GM18520 (cell line): ENCODE data around the gene WDR45B.

Source experiments
- ATAC-seq: cut with Tn5 transposase; IDR thresholded peaks from one replicate; pipeline ENCODE4 v1.9.1; 2021; ENCODE audit not compliant: unreplicated experiment

Gene WDR45B

DNA sequence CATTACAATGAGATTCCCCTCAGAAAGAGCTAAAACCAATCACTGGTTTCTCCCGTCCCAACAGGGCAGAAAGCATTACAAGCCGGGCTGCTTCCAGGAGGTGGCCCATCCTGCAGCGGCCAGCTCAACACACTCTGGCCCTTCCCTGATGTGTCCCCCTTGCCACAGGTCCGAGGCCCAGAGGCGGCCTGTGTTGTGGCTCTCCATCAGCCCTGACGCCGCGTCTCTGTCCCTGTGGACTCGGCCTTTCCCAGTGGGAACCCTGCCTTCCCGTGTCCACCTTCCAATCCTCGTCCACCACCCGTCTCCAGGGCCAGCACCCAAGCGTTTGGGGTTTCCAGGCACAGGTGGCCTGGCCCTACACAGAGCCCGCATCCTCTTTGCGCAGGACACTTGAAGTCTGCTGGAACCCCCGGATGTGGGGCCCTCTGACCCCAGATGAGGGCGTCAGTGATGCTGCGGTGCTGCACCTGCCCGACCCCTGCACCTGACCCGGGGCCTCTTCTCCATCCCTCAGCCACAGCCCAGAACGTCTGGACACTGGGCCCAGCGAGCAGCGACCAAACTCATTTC is 29.2 kb upstream of the WDR45B start:
- ATAC-seq = no peak

DNA sequence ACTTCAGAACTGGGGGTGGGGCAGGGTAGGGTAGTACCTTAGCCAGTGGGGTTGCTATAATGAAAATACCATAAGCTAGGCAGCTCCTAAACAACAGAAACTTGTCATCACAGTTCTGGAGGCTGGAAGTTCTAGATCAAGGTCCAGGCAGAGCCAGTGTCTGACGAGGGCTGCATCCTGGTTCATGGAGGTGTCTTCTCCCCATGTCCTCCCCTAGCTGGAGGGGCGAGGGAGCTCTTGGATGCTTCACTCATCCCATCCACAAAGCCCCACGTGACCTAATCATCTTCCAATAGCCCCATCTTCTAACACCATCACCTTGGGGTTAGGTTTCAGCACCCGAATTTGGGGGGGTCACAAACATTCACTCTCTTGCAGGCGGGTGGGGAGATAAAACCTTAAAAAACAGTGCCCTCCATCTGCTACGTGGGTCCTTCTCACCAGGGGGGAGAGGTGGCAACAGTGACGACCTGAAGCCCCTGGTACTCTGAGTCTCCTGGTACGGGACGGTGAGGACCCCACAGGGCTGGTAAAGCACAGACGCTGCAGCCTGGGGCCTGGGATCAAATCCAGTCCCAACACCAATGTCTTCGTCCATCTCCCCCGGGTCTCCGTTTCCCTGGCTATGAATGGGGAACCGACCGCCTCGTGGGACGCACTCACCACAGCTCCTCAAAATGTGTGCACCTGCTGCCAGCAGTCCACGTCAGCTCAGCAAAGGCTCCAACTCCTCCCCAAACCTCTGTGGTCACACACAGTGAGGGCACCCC is 27.4 kb upstream of the WDR45B start:
- no peak for ATAC-seq

DNA sequence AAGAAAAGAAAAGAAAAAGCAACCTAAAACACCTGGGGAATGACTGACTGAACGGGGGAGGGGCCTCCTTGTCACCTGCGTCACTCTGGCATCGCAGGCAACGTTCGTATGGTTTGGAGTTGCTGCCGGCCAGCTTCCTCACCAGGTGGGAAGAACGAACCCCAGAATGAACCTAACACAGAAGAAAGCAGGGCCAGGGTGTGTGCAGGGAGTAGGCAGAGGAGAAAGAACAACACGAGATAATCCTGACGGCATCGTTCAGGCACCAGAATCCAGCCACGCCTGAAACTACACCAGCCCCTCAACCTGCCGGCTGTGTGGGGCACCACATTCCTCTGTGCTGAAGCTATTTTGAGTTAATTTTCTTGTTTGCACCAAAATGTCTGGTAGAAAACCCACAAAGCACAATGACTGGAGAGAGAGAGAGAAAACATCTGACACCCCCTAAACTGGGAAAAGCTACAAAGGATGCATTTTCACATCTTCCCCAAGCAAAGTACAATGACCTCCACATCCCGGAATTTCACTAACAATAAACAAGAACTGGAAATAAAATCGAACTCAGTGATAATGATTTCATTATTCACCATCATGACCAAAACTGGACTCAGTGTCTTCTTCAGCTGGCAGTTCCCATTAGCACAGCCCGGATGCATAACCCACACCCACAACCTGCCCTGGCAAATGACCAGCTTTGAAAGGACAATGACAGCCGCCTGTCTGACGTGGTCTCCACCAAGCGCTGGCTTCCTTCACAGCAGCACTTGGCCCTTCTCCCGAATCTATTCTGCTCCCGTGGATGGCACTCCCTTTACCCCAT is 26.6 kb upstream of the WDR45B start:
- no peak for ATAC-seq

DNA sequence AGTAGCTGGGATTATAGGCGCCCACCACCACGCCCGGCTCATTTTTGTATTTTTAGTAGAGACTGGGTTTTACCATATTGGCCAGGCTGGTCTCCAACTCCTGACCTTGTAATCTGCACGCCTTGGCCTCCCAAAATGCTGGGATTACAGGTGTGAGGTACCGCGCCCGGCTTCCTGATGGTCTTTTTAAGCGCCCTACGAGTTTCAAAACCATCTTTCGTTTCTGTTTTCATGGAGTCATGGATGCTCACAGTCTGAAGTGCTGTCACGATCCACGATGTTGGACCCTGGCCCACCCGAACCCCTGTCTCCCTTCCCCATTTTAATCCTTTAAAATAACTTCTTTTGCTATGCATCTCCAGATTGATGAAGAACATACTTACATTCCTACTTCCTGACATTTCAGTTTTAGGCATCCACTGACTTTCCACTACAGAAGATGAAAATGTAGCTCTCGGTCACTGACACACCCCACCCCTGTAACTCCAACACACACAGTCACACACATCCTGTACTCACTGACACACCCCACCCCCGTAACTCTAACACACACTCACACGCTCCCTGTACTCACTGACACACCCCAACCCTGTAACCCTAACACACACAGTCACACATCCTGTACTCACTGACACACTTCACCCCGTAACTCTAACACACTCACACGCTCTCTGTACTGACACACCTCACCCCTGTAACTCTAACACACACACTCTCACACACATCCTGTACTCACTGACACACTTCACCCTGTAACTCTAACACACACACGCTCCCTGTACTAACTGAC is 22.6 kb upstream of the WDR45B start:
- ATAC-seq = no peak

DNA sequence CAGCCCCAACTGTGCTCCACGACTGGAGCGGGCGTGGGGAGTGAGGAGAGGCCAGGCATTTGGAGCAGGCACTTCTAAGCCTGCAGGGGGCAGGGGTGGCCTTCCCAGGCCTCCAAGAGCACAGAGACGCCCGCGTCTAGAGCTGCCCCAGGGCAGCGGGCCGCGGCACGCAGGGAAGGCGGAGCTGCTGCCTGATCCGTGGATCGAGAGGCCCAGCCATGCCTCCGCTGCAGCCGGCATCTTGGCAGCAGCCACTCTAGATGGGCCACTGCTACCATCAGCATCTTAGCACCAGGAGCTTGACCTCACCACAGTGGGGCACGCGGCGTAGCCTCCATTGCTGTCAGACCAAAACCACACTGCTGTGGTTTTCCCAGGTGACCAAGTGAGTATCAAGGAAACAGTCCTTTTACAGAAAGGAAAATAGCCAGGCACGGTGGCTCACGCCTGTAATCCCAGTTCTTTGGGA is 20.4 kb upstream of the WDR45B start:
- ATAC-seq = no peak

DNA sequence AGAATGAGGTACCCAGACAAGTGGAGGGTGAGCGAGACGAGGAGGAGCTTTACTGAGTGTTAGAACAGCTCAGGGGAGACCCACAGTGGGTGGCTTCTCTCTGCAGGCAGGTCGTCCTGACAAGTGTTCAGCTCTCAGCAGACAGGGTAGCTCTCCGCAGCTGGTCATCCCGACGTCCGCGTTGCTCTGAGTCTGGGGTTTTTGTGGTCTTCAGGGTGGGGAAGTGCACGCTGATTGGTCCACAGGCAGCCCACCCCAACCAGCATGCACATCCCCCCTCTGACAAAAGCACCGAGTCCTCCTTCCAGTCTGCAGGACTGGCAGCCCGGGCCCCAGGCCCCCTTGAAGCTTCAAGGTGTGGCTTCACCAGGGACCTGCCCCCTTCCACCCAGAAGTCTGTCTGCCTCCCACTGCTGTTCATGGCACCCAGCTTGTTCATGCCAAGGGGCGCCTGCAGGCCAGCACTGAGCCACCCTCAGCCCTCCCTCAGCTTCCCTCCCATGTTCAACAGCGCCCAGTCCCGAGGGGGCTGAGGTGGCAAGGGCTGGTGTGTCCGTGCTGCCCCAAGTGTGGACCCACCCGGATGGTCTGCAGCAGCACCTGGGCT is 19.9 kb upstream of the WDR45B start:
- ATAC-seq = no peak

DNA sequence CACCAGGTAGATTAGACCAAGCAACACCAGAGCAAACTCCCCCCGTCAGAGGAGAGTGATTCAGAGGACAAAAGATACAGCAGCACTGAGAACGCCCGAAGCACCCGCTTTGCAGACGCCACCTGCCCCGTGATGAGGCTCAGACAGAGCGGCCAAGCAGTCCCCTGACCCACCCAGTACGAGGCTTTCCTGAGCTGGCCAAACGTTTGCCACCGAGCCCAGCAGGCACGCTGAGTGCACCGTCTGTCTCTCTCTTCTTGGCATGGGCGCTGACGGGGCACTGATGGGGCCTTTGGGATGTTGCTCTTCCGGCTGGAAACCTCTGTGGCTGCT is 19.4 kb upstream of the WDR45B start:
- ATAC-seq = no peak

DNA sequence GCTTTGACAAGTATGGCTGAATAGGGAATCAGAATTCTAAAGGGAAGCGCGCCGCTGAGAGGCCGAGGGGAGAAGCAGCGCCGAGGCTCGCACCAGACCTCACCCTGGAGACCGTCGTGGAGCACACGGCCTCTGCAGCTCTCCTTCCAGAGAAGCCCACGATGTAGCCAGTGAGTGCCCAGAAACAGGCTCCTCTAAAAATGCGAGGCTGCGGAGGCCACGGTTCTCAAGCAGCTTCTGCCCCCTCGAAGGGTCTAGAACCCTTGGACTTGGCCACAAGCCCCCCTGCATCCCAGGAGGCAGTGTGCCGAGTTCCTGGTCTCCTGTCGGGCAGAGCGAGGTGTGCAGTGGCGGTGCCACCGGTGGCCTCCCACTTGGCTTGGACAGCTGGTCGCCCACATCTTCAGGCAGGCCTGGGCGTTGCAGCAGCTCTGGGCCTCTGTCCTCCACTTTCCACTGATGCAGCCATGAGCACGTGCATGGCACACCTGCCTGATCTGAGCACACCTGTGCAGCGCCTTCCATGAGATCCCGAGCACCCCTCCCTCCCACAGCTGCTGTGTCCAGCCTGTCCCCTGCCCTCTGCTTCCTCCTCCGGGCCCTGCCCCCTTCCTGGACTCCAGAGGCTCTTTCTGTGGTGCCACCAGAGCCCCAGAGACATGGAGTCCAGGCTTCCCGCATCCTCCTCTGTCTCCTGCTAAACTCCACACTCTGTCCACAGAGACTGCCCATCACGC is 18.9 kb upstream of the WDR45B start:
- no peak for ATAC-seq

DNA sequence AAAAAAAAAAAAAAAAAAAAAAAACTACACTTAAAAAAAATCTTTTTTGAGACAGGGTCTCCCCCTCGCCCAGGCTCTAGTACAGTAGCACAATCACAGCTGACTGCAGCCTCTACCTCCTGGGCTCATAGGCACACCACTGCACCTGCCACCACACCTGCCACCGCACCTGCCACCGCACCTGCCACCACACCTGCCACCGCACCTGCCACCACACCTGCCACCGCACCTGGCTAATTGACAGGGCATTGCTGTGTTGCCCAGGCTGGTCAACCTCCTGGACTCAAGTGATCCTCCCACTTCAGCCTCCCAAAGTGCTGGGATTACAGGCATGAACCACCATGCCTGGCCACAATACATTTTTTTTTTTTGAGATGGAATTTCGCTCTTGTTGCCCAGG is 17.6 kb upstream of the WDR45B start:
- ATAC-seq = no peak

DNA sequence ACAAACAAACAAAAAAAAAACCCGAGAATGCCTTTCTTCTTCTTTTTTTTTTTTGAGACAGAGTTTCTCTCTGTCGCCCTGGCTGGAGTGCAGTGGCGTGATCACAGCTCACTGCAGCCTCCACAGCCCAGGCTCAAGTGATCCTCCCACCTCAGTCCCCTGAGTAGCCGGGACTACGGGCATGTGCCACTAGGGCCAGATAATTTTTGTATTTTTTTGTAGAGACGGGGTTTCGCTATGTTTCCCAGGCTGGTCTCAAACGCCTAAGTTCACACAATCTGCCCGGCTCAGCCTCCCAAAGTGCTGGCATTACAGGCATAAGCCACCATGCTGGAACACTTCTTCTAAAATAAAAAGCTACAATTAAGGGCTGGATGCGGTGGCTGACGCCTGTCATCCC is 17.0 kb upstream of the WDR45B start:
- no peak for ATAC-seq

DNA sequence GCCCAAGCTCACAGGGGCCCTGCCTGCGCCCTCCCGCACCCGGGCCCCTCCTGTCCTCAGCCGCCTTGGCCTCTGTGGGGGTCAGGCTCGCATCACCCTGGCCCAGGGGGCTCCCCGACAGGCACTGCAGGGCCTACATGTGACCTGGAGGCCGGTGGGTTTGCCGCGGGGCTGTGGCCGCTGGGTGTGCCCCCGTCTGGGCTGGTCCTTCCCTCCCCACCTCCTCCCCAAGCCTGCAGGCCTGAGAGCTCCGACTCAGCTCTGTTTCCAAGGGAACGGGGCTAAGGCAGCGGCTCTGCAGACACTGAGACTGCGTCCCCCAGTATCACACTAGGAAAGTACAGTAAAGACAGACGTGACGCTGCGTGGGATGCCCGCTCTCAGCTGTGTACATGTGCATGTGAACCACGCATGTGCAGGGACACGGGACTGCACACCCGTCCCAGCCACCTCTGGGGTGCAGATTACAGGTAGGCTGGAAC is 16.5 kb upstream of the WDR45B start:
- no peak for ATAC-seq

DNA sequence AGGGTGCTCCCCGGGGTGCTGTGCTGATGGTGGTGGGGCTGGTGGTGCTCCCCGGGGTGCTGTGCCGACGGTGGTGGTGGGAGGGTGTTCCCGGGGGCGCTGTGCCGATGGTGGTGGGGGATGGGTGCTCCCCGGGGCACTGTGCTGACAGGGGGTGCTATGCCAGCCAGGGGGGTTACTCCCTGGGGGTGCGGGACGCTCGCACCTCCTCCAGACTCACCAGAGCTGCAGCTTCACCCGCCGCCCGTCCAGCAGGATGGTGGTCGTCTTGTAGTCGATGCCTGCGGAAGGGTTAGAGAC is 16.0 kb upstream of the WDR45B start:
- no peak for ATAC-seq

DNA sequence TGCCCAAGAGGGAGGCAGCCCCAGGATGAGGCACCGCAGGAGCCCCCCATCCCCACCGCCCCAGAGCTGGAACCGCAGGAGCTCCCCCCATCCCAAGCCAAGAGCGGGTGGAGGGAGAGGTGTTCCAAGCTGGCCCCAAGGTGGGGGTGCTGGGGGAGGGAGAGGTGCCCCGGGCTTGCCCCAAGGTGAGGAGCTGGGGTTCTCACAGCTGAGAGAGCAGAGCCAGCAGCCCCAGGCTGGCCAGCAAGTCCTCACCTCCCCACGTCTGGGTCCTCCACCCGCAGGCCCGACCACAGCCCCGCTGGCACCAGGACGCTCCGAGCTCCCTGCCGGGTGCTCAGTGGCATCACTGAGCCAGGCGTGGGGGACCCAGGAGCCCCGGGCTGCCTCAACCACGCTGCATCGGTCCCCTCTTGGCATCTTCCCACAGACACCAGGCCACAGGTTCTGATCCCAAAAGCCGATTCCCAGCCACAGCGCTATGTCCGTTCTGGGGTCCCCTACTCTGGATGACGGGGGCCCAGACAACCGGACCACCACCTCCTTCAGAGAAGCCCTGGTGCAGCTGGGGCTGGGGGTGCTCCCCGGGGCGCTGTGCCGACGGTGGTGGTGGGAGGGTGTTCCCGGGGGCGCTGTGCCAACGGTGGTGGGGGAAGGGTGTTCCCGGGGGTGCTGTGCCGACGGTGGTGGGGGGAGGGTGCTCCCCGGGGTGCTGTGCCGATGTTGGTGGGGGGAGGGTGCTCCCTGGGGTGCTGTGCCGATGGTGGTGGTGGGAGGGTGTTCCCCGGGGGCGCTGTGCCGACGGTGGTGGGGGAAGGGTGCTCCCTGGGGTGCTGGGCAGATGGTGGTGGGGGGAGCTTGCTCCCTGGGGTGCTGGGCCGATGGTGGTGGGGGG is 15.4 kb upstream of the WDR45B start:
- ATAC-seq = no peak

DNA sequence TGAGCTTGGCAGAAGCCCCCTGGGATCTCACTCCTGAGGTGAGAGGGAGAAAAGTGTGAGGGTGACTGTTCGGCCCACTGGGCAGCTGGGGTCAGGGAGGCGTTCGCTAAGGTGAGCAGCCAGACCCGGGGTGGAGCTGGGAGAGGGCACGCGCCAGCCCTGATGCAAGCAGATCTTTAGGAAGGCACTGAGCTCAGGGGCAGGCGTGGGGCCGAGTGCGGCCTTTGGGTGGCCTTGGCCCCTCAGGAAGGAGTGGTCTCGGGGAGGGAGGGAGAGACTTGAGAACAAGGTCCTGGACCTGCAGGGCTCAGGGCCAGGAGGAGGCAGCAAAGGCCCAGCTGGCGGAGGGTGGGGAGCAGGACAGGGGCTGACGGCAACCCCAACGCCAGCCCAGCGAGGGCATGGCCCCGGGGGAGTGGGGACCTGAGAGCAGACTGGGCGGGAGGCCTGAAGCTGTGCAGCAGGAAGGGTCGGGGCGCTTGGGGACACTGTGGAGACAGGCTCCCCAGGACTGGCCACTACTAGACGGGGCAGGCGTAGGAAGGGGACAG is 14.5 kb upstream of the WDR45B start:
- no peak for ATAC-seq

DNA sequence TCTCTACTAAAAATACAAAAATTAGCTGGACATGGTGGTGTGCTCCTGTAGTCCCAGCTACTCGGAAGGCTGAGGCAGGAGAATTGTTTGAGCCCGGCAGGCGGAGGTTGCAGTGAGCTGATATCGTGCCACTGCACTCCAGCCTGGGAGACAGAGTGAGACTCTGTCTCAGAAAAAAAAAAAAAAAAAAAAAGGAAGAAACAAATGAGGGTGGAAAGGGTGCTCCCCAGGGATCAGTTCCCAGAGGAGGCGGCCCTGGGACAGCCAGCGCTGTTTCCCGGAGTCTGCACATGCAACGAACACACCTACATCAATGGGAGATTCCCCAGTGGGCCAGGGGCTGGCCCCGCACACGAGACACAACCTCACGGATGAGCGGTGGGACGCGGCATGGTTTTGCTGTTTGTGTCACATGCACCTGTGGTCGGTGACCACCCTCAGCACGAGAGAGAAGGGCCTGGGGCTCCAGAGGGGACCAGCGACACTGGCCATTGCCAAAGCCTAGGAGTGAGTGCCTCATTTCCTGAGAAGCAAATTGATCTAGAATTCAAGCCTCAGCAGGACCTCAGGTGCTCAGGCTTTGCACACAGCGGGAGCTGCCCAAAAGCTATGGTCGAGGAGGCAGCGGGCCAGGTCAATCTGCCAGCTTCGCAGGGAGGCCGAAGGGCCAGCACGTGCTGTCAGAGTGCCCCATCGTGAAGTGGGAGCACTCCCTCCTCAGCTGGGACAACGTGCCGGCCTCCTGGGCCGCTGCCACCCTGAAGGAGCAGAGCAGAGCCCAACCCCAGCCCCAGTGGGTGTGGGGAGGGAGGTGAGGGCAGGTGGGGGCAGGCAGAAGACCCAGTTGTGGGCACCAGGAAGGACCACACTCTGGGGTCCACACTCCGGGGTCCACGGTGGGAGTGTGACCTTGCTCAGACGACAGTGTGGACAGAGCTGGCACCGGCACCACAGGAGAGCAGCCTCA is 13.8 kb upstream of the WDR45B start:
- ATAC-seq = no peak

DNA sequence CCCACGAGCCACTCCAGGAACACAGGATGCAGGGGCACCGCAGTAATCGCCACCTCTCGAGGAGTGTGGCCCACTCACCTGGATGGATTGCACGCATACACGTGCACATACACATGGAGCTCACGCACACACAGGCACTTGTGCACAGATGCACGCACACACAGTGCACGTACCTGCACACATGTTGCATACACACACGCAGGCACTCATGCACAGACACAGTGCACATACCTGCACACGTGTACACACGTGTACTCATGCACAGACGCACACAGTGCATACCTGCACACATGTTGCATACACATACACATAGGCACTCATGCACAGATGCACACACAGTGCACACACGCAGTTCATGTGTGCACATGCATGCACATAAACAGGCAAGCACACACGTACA is 11.6 kb upstream of the WDR45B start:
- no peak for ATAC-seq

DNA sequence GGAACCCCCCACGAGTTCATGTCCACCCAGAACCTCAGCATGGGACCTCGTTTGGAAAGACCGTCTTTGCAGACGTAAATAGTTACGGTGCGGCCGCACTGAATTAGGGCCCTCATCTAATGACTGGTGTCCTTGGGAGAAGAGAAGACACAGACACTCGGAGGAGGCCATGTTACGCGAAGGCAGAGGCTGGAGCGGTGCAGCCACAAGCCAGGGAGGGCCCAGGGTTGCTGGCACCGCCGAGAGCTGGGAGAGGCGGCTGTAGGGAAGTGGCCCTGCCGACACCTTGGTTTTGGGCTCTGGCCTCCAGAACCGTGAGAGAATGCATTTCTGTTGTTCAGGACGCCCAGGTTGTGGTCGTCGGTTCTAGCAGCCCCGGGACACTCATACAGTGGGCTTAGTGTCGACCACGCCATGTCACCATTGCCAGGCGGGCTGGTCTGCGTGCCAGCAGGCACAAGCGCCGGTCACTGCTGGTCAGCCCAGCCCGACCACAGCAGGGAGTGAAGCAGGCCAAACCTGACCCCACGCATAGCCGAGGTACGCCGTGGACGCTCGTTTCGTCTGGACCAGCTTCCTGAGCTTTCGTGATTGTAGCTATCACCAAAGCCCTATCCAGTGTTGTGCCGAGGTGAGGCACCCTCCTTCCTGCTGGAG is 10.7 kb upstream of the WDR45B start:
- ATAC-seq = no peak
